Glomerular endothelial cell (primary cell): Measurements from ENCODE around the gene FXYD5. TPM values are rescaled to one million over a fixed set of nuclear protein-coding genes. Genes with fewer than 3 reads are reported as not detected.
A peak's percentile ranks its signal among the peaks of the same experiment; 100 is the strongest.

Experiments
- DNase-seq: peaks from one replicate; pipeline ENCODE4 v3.0.0-alpha.2; 2011; ENCODE audit warnings: low read depth, low spot score; ENCODE audit errors: extremely low read depth
- total RNA-seq: library from RNA; depleted of rRNA; stranded (reverse); fragments of >200 nt; gene quantifications from 2 replicates; pipeline ENCODE4 v1.2.3, GENCODE V29; 2015

FXYD5 gene
- total RNA-seq, 1 donor from 2014 or later: 105 TPM

DNA sequence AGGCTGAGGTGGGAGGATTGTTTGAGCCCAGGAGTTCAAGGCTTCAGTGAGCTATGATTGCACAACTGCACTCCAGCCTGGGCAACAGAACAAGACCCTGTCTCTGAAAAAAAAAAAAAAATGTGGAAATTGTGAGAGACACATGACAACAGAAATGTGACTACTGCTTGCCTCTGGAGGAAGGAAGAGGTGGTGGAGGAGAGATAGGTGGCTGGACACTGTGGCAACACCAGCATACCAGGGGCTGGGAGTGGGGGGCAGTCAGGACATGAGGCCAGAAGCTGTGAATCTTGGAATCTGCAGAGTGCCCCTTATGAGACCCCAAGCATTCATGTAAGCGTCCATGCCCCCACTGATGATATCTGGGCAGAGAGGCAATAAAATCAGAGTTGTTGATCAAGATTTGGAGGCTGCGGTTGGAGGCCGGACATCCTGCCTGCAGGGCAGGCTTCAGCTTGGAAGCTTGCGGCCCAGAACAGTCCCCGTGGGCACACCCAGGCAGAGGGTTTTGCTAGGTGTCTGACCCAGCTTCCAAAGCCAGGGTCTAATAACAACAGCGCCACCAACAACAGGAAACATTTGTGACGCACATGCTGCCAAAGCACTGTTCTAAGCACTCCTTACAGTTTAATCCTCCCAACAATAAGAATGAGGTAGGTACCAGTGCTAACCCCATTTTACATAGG is 57.2 kb downstream of the FXYD5 start:
- DNase-seq: no peak

DNA sequence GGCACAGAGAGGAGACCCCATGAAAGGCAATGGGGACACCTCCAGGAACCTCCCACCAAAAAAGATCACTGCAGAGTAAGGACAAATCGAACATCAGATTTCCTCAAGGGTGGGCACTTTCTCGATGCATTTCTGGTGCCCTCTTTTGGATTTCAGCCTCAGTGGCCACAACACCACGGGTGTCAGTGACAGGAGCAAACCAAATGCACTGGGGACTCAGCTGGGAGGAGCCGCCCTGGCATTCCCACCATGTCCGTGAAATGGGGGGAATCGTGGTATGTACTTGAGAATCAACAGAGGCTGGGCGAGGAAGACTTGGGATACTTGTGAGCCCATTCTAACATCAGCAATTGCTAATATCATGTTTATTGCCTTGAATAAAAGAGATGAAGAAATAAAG is 57.7 kb downstream of the FXYD5 start:
- no peak for DNase-seq

DNA sequence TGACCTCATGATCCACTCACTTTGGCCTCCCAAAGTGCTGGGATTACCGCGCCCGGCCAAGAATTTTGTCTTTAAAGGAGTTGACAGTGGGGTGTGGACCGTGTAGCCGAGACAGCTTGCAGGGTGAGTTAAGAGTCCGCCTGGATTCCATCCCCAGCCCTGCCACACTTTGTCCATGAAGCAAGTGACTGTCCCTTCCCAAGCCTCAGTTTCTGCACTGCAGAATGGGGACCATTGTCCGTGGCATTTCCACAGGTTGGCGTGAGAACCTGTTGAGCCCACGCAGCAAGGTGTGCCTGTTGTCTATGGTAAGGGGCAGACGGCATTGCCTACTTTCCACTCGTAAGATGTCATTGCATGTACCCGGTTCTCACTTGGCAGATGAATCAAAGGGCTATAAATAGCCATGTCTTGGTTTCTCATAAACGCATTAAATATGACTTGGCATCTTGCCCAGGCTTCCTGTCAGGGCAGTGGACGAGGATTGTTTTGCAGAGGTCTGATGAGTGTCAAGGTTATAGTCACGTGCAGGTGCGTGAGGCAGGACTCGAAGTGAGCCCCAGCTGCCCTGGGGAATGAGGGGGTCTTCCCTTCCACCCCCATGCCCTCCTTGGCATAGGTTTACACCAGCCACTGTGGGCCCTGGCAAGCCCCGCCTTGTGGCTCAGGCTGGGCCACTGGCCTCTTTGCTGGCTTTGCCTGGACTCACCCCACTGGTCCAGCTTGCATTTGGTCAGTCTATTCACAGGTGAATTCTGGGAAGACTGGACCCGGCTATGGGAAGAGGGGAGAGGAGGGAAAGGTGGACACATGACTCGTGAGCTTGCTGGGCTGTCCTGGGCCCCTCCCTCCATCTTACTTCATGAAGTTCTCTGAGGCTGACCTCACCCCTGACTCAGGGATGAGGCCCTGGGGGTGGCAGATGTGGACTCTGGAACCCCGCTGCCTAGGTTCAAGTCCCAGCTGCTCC is 59.4 kb downstream of the FXYD5 start:
- DNase-seq: peak; percentile 99

DNA sequence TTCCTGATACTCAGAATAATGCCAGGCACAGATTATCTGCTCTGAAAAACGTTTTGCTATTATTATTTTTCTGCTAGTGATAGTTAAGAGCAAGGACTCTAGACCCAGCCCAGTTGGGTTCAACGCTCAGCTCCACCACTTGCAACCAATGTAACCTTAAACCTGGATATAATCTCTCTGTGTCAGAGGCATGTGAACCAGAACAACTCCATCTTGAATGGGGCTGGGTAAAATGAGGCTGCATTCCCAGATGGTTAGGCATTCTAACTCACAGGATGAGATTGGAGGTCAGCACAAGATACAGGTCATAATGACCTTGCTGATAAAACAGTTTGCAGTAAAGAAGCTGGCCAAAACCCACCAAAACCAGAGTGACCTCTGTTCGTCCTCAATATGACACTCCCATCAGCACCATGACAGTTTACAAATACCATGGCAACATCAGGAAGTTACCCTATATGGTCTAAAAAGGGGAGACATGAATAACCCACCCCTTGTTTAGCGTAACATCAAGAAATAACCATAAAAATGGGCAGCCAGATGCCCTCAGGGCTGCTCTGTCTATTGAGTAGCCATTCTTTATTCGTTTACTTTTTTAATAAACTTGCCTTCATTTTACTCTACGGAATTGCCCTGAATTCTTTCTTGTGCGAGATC is 60.4 kb downstream of the FXYD5 start:
- no peak for DNase-seq

GRCh38 chr19:35216016-35216832 is 61.7 kb downstream of the FXYD5 start:
- no peak for DNase-seq

- no peak for DNase-seq
Observed at GRCh38 chr19:35216833-35217648, 62.5 kb downstream of the FXYD5 start.

DNA sequence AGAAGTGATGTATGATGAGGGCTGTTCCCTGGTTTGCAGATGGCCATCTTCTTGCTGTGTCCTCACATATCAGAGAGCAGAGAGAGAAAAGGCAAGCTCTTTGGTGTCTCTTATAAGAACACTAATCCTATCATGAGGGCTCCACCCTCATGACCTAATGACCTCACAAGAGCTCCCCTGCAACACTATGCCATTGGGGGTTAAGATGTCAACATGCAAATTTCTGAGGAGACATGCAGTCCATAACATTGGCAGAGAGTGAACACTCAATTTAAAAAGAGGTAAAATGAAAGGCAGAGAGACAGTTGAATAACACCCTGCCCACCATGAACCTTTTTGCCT is 63.1 kb downstream of the FXYD5 start:
- DNase-seq: no peak

DNA sequence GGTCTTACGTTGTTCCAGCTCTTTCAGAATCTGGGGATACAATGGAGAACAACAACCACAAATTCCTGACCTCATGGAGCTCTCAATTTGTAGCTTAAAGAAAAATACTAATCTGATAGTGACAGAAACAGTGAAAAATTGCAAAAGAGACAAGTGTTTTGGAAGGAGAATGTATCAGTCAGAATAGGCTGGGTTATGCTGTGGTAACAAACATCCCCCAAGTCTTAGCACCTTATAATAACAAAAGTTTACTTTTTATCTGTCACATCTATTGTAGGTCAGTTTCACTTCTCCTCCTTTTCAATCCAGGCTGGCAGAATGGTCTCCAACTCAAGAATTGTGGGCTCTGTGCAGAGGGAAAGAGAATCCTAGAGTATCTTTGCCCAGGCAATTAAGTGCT is 64.5 kb downstream of the FXYD5 start:
- no peak for DNase-seq

Other genes with a start within 250 kb of the FXYD5 start
- 2.2 and 3.8 TPM in 2 replicates for gene ZNF30, start 227.8 kb upstream of the FXYD5 start, total RNA-seq
- 20.7 and 30.8 TPM in 2 replicates for gene ZNF792, start 190.5 kb upstream of the FXYD5 start, total RNA-seq
- 61.2 and 127 TPM in 2 replicates for gene GRAMD1A, start 154.4 kb upstream of the FXYD5 start, total RNA-seq
- 4.7 and 21.2 TPM in 2 replicates for gene SCN1B, start 124.3 kb upstream of the FXYD5 start, total RNA-seq
- not detected in 2 replicates for gene HPN, start 113.0 kb upstream of the FXYD5 start, total RNA-seq
- not detected in 2 replicates for gene FXYD3, start 38.9 kb upstream of the FXYD5 start, total RNA-seq
- not detected in 2 replicates for gene LGI4, start 19.7 kb upstream of the FXYD5 start, total RNA-seq
- not detected in 2 replicates for gene FXYD1, start 15.9 kb upstream of the FXYD5 start, total RNA-seq
- gene FXYD7, start 11.5 kb upstream of the FXYD5 start, total RNA-seq: not detected in 2 replicates
- gene FAM187B, start 74.0 kb downstream of the FXYD5 start, total RNA-seq: not detected in 2 replicates
- gene LSR, start 94.3 kb downstream of the FXYD5 start, total RNA-seq: 1.6 and 7.5 TPM in 2 replicates
- 73.1 and 80.6 TPM in 2 replicates for gene USF2, start 114.2 kb downstream of the FXYD5 start, total RNA-seq
- 0.06 TPM in 1 of 2 replicates, not detected in the other for gene HAMP, start 127.8 kb downstream of the FXYD5 start, total RNA-seq
- 0.68 TPM in 1 of 2 replicates, not detected in the other for gene MAG, start 137.4 kb downstream of the FXYD5 start, total RNA-seq
- 0.29 and 1.8 TPM in 2 replicates for gene CD22, start 174.5 kb downstream of the FXYD5 start, total RNA-seq
- gene FFAR1, start 193.2 kb downstream of the FXYD5 start, total RNA-seq: not detected in 2 replicates
- gene FFAR3, start 203.7 kb downstream of the FXYD5 start, total RNA-seq: not detected in 2 replicates
- not detected in 2 replicates for gene GPR42, start 216.3 kb downstream of the FXYD5 start, total RNA-seq